ENCODE results near the gene WDR36.

The WDR36 gene

DNA sequence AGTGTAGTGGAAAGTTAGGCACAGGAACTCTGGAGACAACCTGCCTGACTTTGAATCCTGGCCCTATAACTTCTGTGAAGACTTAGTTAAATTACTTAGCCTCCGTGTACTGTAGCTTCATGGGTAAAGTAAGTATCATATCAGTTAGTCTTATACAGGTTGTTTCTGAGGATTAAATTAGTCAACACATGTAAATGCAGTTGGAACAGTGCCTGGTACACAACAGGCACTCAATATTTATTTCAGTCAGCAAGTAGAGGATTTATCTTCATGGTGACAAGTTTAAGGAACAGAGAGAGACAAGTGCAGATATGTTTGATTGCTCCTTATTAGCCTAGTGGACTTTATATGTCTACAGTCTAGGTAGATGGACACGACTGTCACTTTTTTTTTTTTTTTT is 17.9 kb upstream of the WDR36 start:
- FAIRE-seq (no peak), DNase-seq (ENCODE audit: insufficient read length, low spot score) (no peak)
- TF ChIP-seq, protein P1, sequence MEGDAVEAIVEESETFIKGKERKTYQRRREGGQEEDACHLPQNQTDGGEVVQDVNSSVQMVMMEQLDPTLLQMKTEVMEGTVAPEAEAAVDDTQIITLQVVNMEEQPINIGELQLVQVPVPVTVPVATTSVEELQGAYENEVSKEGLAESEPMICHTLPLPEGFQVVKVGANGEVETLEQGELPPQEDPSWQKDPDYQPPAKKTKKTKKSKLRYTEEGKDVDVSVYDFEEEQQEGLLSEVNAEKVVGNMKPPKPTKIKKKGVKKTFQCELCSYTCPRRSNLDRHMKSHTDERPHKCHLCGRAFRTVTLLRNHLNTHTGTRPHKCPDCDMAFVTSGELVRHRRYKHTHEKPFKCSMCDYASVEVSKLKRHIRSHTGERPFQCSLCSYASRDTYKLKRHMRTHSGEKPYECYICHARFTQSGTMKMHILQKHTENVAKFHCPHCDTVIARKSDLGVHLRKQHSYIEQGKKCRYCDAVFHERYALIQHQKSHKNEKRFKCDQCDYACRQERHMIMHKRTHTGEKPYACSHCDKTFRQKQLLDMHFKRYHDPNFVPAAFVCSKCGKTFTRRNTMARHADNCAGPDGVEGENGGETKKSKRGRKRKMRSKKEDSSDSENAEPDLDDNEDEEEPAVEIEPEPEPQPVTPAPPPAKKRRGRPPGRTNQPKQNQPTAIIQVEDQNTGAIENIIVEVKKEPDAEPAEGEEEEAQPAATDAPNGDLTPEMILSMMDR (IDR thresholded peaks at IDR 0.05; ENCODE audit: insufficient read depth, missing control alignments): no peak

GRCh38 chr5:111075520-111075919 is 16.6 kb upstream of the WDR36 start:
- no peak for FAIRE-seq
- DNase-seq (ENCODE audit: insufficient read length, low spot score): no peak
- TF ChIP-seq, protein P1 (IDR thresholded peaks at IDR 0.05; ENCODE audit: insufficient read depth, missing control alignments): no peak

DNA sequence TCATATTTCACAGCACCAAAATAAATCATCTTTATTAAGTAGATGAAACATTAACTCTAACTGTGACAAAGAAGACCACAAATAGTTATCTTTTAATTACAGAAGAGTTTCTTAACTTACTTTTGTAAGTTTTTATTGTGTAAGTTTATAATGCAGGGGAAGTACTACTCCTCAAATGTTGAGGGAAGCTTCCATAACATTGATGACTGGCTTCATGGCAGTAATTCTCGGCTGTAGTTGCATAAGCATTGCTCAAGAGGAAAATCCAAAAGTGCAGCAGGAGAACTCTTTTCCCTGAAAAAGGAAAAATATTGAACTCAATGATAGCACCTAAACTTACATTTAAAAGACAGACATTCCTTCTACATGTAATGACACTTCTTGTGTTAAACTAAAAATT is 16.1 kb upstream of the WDR36 start:
- FAIRE-seq: no peak
- DNase-seq (ENCODE audit: insufficient read length, low spot score): no peak
- TF ChIP-seq, protein P1 (IDR thresholded peaks at IDR 0.05; ENCODE audit: insufficient read depth, missing control alignments): no peak

- no peak for FAIRE-seq
- TF ChIP-seq, protein P1 (IDR thresholded peaks at IDR 0.05; ENCODE audit: insufficient read depth, missing control alignments): no peak
Observed at GRCh38 chr5:111077678-111078077, 14.5 kb upstream of the WDR36 start.

DNA sequence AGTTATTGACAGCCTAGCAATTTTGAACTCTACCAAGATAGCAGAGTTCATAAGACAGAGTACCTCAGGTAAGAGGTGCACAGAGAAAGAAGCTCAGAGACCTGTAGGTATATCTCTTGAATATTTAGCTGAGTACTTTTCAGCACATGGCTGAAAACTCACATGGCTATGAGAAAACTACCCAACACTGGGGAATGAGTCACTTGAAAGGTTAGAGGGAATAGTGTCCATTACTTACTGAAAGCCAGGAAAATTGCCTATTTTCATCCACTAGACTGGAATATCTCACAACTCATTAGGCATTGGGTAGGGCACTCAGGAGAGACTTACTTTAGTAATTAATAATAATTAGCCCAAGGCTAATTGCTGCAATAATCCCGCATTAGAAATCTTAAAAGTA is 12.3 kb upstream of the WDR36 start:
- no peak for FAIRE-seq
- TF ChIP-seq, protein P1 (IDR thresholded peaks at IDR 0.05; ENCODE audit: insufficient read depth, missing control alignments): no peak
- no peak for DNase-seq (ENCODE audit: insufficient read length, low spot score)

More at GRCh38 chr5:111077678-111078077, 14.5 kb upstream of the WDR36 start:
- no peak for DNase-seq (ENCODE audit: insufficient read length, low spot score)

GRCh38 chr5:111083323-111083722 is 8.8 kb upstream of the WDR36 start:
- DNase-seq (ENCODE audit: insufficient read length, low spot score) (no peak), FAIRE-seq (no peak)
- TF ChIP-seq, protein P1 (IDR thresholded peaks at IDR 0.05; ENCODE audit: insufficient read depth, missing control alignments): no peak

DNA sequence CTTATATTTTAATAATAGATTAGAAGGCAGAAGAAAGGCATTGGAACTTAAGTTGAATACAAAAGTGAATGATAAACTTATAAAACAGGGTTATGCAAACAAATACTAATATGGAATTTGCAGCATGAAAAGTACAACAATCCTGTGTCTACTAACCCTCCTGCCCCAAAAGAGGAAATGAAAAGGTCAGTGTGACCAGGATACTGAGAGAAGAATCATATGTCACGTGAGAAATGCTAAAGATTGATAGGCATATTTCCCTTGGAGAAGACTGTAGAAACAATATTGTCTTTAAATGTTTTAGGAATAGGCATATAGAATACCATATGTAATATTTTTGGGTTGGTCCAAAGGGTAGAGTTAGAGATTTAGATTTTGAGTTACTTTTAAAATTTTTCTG is 3.8 kb downstream of the WDR36 start:
- FAIRE-seq: no peak
- no peak for DNase-seq (ENCODE audit: insufficient read length, low spot score)
- TF ChIP-seq, protein P1 (IDR thresholded peaks at IDR 0.05; ENCODE audit: insufficient read depth, missing control alignments): no peak
